GM18508 (cell line): ENCODE results near the gene ZNF267.
"Not testable (repeated sequence)": the region's sequence is repeated elsewhere in the genome, so short reads cannot be mapped to it uniquely, and the experiment has no call there.

Experiments used
- ATAC-seq: cut with Tn5 transposase; IDR thresholded peaks from one replicate; pipeline ENCODE4 v1.9.1; 2021; ENCODE audit warnings: moderate number of reproducible peaks; ENCODE audit not compliant: insufficient read depth, unreplicated experiment

ZNF267 gene

GRCh38 chr16:31877876-31878642 is 4.5 kb downstream of the ZNF267 start:
- ATAC-seq, result no peak

DNA sequence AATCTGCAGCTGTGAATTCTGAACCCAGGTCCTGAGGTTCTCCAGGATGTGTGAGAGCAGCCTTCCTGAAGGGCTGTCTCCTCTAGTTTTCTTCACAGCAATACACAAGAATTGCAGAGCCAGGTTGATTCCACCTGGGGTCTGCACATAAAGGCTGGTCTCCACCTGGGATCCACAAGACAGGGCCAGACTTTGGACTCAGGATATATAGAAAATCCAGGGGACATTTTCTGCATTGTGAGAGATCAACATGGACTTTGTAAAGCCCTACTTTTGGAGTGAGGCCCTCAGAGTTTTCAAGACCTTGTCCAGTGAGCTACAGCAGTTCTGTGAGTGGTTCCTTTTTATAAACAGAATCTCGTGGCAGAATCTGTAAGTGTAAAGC is 6.3 kb downstream of the ZNF267 start:
- no peak for ATAC-seq

- ATAC-seq, result peak; percentile 33
Observed at GRCh38 chr16:31880322-31880979, 6.8 kb downstream of the ZNF267 start.

- ATAC-seq, result no peak
Observed at GRCh38 chr16:31886227-31886626, 12.6 kb downstream of the ZNF267 start.

DNA sequence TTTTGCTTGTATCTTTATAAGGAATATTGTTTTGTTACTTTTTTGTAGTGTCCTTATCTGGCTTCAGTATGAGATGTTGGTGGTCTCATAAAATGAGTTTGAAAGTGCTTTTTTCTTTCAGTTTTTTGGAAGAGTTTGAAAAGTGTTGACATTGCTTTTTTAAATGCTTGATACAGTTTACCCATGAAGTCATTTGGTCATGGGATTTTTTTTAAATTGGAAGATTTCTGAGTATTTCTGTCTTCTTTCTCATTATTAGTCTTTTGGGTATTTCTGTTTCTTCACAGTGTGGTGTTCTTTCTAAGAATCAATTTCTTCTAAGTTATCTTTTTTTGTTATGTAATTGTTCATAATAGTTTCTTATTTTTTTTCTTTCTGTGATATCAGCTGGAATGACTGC is 15.1 kb downstream of the ZNF267 start:
- no peak for ATAC-seq

GRCh38 chr16:31892111-31892510 is 18.5 kb downstream of the ZNF267 start:
- not testable (repeated sequence) for ATAC-seq

- no peak for ATAC-seq
Observed at GRCh38 chr16:31893824-31894223, 20.2 kb downstream of the ZNF267 start.

DNA sequence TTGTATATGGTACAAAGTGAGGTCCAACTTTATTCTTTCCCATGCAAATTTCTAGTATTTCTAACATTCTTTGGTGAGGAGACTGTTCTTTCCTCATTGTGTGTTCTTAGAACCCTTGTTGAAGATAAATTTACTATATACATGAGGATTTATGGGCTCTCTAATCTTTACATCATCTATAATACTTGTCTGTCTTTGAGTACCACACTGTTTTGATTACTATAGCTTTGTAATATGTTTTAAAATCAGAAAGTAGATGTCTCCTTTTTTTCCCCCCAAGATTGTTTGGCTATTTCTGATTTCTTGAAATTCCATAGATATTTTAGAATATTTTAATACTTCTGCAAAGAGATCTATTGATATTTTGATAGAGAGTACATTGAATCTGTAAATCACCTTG is 23.7 kb downstream of the ZNF267 start:
- ATAC-seq, result no peak

GRCh38 chr16:31899505-31899904 is 25.9 kb downstream of the ZNF267 start:
- no peak for ATAC-seq

GRCh38 chr16:31904571-31904970 is 31.0 kb downstream of the ZNF267 start:
- not testable (repeated sequence) for ATAC-seq

GRCh38 chr16:31913668-31914067 is 40.1 kb downstream of the ZNF267 start:
- no peak for ATAC-seq

GRCh38 chr16:31916056-31916488 is 42.5 kb downstream of the ZNF267 start:
- no peak for ATAC-seq

DNA sequence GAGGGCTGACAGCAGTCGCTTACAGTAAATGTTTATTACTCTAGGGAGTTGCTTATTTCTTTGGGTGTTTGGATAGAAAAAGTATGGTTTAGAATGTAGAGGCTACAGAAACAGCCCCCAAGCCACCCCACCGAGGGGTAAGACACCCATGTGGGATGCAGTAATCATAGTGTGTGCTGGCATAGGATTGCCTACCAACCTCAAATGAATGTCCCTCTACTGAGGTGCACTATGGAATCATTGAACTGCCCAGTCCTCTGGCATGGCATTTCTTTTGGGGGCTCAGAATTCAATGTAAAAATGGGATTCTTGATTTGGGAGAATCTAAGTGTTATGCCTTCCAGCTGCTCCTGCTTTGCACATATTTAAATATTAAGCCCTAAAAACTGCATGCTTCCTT is 46.8 kb downstream of the ZNF267 start:
- ATAC-seq, result no peak

DNA sequence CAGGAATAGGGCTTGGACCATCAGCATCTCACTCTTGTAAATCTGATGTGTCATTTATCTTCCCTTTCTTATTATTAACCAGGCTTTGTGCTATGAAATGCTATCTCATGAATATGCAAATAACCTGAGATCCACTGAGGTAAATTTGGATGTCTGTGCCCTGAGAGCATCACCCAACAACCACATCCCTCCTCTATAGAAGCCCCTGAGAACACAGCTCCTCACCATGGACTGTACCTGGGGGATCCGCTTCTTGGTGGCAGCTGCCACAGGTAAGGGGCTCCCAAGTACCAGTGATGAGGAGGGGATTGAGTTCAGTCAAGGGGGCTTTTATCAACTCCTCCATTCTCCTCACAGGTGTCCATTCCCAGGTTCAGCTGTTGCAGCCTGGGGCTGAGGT is 78.2 kb downstream of the ZNF267 start:
- not testable (repeated sequence) for ATAC-seq

GRCh38 chr16:31952206-31952605 is 78.6 kb downstream of the ZNF267 start:
- not testable (repeated sequence) for ATAC-seq

DNA sequence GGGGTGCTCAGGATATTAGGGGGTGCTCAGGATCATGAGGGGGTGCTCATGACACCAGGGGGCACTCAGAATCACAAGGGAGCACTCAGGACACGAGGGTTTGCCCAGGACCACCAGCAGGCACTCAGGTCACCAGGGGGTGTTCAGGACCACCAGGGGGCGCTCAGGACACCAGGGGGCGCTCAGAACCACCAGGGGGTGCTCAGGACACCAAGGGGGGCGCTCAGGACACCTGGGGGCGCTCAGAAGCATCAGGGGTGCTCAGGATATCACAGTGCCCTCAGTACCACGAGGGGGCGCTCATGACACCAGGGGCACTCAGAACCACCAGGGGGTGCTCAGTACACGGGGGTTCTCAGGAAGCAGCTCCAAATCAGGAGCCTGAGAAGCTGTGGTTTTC is 82.6 kb downstream of the ZNF267 start:
- not testable (repeated sequence) for ATAC-seq

- ATAC-seq, result not testable (repeated sequence)
Observed at GRCh38 chr16:31960186-31960910, 86.7 kb downstream of the ZNF267 start.
